Trophoblast cell (in vitro differentiated cells and primary cell): Measurements from ENCODE around the gene IQCM.
A peak's percentile ranks its signal among the peaks of the same experiment; 100 is the strongest.

ENCODE experiments used
- DNase-seq, 2 donors: peaks; one replicate each; pipeline ENCODE4 v3.0.0-alpha.2; 2016
- H2AFZ ChIP-seq: 2 replicates; pipeline ENCODE4 v1.6.1; 2013; ENCODE audit warnings: low read length, moderate library complexity, mild to moderate bottlenecking; ENCODE audit not compliant: insufficient read depth, poor library complexity
- H2AK5ac ChIP-seq: 2 replicates; pipeline ENCODE4 v1.6.1; 2013; ENCODE audit warnings: mild to moderate bottlenecking, low read length
- H2BK120ac ChIP-seq: 2 replicates; pipeline ENCODE4 v1.6.1; 2013; ENCODE audit warnings: low read length, mild to moderate bottlenecking, moderate library complexity; ENCODE audit not compliant: insufficient read depth, poor library complexity
- H2BK12ac ChIP-seq: 2 replicates; pipeline ENCODE4 v1.6.1; 2013; ENCODE audit warnings: mild to moderate bottlenecking, low read length, moderate library complexity
- H2BK5ac ChIP-seq: 2 replicates; pipeline ENCODE4 v1.6.1; 2013; ENCODE audit warnings: low read length, low read depth, moderate library complexity, mild to moderate bottlenecking; ENCODE audit not compliant: poor library complexity
- H3K14ac ChIP-seq: 2 replicates; pipeline ENCODE4 v1.6.1; 2013; ENCODE audit warnings: mild to moderate bottlenecking, low read length
- H3K18ac ChIP-seq: 2 replicates; pipeline ENCODE4 v1.6.1; 2013; ENCODE audit warnings: mild to moderate bottlenecking, low read length
- H3K23ac ChIP-seq: 2 replicates; pipeline ENCODE4 v1.6.1; 2013; ENCODE audit warnings: low read length
- H3K27ac ChIP-seq: 2 replicates; pipeline ENCODE4 v1.5.1; 2013; ENCODE audit warnings: low read depth, mild to moderate bottlenecking, inconsistent platforms, low read length, moderate library complexity
- H3K27me3 ChIP-seq: 2 replicates; pipeline ENCODE4 v1.6.1; 2013; ENCODE audit warnings: inconsistent platforms, mild to moderate bottlenecking, low read length, moderate library complexity; ENCODE audit not compliant: insufficient read depth
- H3K36me3 ChIP-seq, 2 experiments: 1 replicate in 1 of 2; 2 replicates in 1 of 2; pipeline ENCODE4 v1.6.1; 2013; ENCODE audit warnings: low read length in 2 of 2, mild to moderate bottlenecking in 2 of 2, moderate library complexity in 1 of 2; ENCODE audit not compliant: insufficient read depth in 2 of 2, control insufficient read depth in 1 of 2
- H3K4ac ChIP-seq: 2 replicates; pipeline ENCODE4 v1.6.1; 2013; ENCODE audit warnings: low read depth, mild to moderate bottlenecking, low read length, moderate library complexity
- H3K4me1 ChIP-seq, 2 experiments: 1 replicate in 1 of 2; 2 replicates in 1 of 2; pipeline ENCODE4 v1.6.1; 2013; ENCODE audit warnings: low read length in 2 of 2, mild to moderate bottlenecking in 2 of 2, moderate library complexity in 1 of 2; ENCODE audit not compliant: insufficient read depth in 2 of 2, control insufficient read depth in 1 of 2
- H3K4me2 ChIP-seq: 2 replicates; pipeline ENCODE4 v1.6.1; 2013; ENCODE audit warnings: inconsistent platforms, mild to moderate bottlenecking, low read length, moderate library complexity
- H3K4me3 ChIP-seq: 2 replicates; pipeline ENCODE4 v1.5.1; 2013; ENCODE audit warnings: mild to moderate bottlenecking, low read depth, low read length, inconsistent platforms
- H3K79me1 ChIP-seq: one replicate; pipeline ENCODE4 v1.6.1; 2013; ENCODE audit warnings: low read length
- H3K79me2 ChIP-seq: 2 replicates; pipeline ENCODE4 v1.6.1; 2013; ENCODE audit warnings: low read length, mild to moderate bottlenecking; ENCODE audit not compliant: control insufficient read depth, insufficient read depth, poor library complexity
- H3K9ac ChIP-seq: 2 replicates; pipeline ENCODE4 v1.6.1; 2013; ENCODE audit warnings: mild to moderate bottlenecking, low read length
- H3K9me3 ChIP-seq: 2 replicates; pipeline ENCODE4 v1.6.1; 2013; ENCODE audit warnings: low read depth, mild to moderate bottlenecking, control low read depth, inconsistent platforms, low read length; ENCODE audit not compliant: insufficient read depth
- H4K12ac ChIP-seq: 2 replicates; pipeline ENCODE4 v1.6.1; 2013; ENCODE audit warnings: low read depth, mild to moderate bottlenecking, low read length, moderate library complexity
- H4K8ac ChIP-seq: 2 replicates; pipeline ENCODE4 v1.6.1; 2013; ENCODE audit warnings: low read depth, mild to moderate bottlenecking, low read length, moderate library complexity
- H4K91ac ChIP-seq: one replicate; pipeline ENCODE4 v1.6.1; 2013; ENCODE audit warnings: low read depth, mild to moderate bottlenecking, low read length, moderate library complexity
- WGBS: extraction: QIAGEN DNeasy Blood & Tissue Kit; methylation state at CpG from one replicate; pipeline ENCODE4 v1.1.7; 2013; ENCODE audit warnings: missing lambda C conversion rate; ENCODE audit not compliant: insufficient read length, insufficient coverage; ENCODE audit errors: extremely low coverage; 5-methylcytosine and 5-hydroxymethylcytosine counted together

The IQCM gene

DNA sequence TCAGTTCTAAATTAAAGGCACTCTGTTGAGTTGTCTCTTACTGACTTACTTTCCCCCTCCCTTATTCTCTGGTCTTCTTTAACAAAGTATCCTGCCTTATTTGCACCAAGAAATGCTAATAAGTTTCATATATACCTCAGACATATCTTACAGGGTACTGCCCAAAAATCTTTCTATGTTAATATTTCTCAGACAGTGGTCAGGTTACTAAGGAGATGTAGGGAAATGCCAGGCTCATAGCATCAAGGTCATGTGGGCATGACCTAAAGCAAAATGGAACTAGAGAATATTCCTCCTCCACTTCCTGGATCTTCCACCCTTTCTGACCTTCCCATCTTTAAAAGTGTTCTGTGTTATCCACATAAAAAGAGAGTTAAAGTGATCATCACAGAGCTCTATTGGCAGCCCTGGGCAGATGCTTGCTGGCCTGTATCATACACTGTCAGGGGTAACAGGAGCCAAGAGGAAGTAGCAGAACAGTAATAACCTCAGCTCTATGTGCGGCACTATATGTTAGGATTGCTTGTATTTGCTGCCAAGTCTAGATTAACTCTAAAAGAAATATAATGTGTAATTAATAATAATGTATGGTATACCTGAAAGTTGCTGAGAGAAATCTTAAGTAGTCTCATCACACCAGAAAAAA lies 74.3 kb downstream of the IQCM start:
- no peak overlapping the region for H3K14ac ChIP-seq
- no peak overlapping the region for H2AK5ac ChIP-seq
- no peaks in the 10 kb centered on the region for H3K27me3 ChIP-seq
- no peaks in the 10 kb centered on the region for H3K9me3 ChIP-seq
- no peaks in the 10 kb centered on the region for H3K36me3 ChIP-seq
- no peak overlapping the region for H2BK12ac ChIP-seq
- H4K12ac ChIP-seq, result no peak overlapping the region
- no peak overlapping the region for H3K4ac ChIP-seq
- no peaks in the 10 kb centered on the region for H3K79me2 ChIP-seq
- H3K23ac ChIP-seq, result no peak overlapping the region
- H4K91ac ChIP-seq, result no peak overlapping the region
- no peak for DNase-seq
- no peak overlapping the region for H4K8ac ChIP-seq
- no CpG with 5 or more reads among the region's 1 CpG for WGBS
- no peak overlapping the region for H3K4me2 ChIP-seq
- no peak overlapping the region for H2AFZ ChIP-seq
- no peak overlapping the region for H3K27ac ChIP-seq
- no peak overlapping the region for H2BK5ac ChIP-seq
- H3K9ac ChIP-seq, result no peak overlapping the region
- no peaks in the 10 kb centered on the region for H3K79me1 ChIP-seq
- H3K4me3 ChIP-seq, result no peak overlapping the region
- H3K18ac ChIP-seq, result no peak overlapping the region
- no peak overlapping the region for H2BK120ac ChIP-seq
- no peaks in the 10 kb centered on the region for H3K4me1 ChIP-seq

GRCh38 chr4:149738156-149738555 lies 77.5 kb downstream of the IQCM start:
- H4K8ac ChIP-seq, result no peak overlapping the region
- H3K4me3 ChIP-seq, result no peak overlapping the region
- no peak overlapping the region for H4K91ac ChIP-seq
- no peak overlapping the region for H3K18ac ChIP-seq
- no peak overlapping the region for H4K12ac ChIP-seq
- H3K36me3 ChIP-seq, result no peaks in the 10 kb centered on the region
- no peak overlapping the region for H3K23ac ChIP-seq
- no peak overlapping the region for H2BK120ac ChIP-seq
- DNase-seq, result no peak
- no peak overlapping the region for H2AFZ ChIP-seq
- H3K4me2 ChIP-seq, result no peak overlapping the region
- no peaks in the 10 kb centered on the region for H3K4me1 ChIP-seq
- H2BK12ac ChIP-seq, result no peak overlapping the region
- H3K79me1 ChIP-seq, result no peaks in the 10 kb centered on the region
- H3K9me3 ChIP-seq, result no peaks in the 10 kb centered on the region
- no peak overlapping the region for H3K9ac ChIP-seq
- WGBS, result no CpG with 5 or more reads among the region's 7 CpGs
- no peak overlapping the region for H3K14ac ChIP-seq
- H3K4ac ChIP-seq, result no peak overlapping the region
- no peak overlapping the region for H3K27ac ChIP-seq
- H2AK5ac ChIP-seq, result no peak overlapping the region
- no peak overlapping the region for H2BK5ac ChIP-seq
- no peaks in the 10 kb centered on the region for H3K79me2 ChIP-seq
- H3K27me3 ChIP-seq, result no peaks in the 10 kb centered on the region

GRCh38 chr4:149735796-149736195 lies 79.8 kb downstream of the IQCM start:
- Histone ChIP-seq H3K14ac (no peak overlapping the region), H3K36me3 (no peaks in the 10 kb centered on the region), H3K4ac (no peak overlapping the region), H3K27ac (no peak overlapping the region), H3K79me1 (no peaks in the 10 kb centered on the region), H3K79me2 (no peaks in the 10 kb centered on the region), H2AK5ac (no peak overlapping the region), H4K91ac (no peak overlapping the region), H3K23ac (no peak overlapping the region), H3K27me3 (no peaks in the 10 kb centered on the region), H2AFZ (no peak overlapping the region), H3K4me3 (no peak overlapping the region), H3K18ac (no peak overlapping the region), H4K8ac (no peak overlapping the region), H3K4me2 (no peak overlapping the region), H4K12ac (no peak overlapping the region), H3K9me3 (no peaks in the 10 kb centered on the region), H3K4me1 (no peaks in the 10 kb centered on the region), H2BK5ac (no peak overlapping the region), H3K9ac (no peak overlapping the region), H2BK120ac (no peak overlapping the region), H2BK12ac (no peak overlapping the region)
- peak in 1 of 2 donors; percentile 35 for DNase-seq
- no CpG with 5 or more reads among the region's 3 CpGs for WGBS

DNA sequence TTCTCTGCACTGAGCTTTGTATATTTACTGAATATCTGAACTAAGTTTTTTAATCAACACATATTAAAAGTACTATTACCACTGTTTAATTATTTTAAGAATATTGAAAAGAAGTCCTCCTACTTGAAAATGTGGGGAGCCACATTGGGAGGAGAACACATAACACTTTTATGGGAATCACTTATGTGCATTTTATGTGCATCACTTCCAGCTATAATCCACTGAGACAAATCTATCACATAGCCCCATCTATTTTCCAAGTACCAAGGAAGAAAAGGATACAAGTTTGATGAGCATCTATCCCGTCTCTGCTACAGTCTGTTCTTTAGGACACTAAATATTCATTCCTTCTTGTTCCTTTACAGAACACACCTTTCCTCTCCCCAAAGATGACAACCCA lies 87.2 kb downstream of the IQCM start:
- Histone ChIP-seq H3K27me3 (no peaks in the 10 kb centered on the region), H3K23ac (no peak overlapping the region), H2BK120ac (no peak overlapping the region), H3K14ac (no peak overlapping the region), H3K18ac (no peak overlapping the region), H3K36me3 (no peaks in the 10 kb centered on the region), H3K9me3 (no peaks in the 10 kb centered on the region), H2AK5ac (no peak overlapping the region), H2BK12ac (no peak overlapping the region), H3K4me1 (no peaks in the 10 kb centered on the region), H4K91ac (no peak overlapping the region), H3K4me3 (no peak overlapping the region), H3K27ac (no peak overlapping the region), H3K79me1 (no peaks in the 10 kb centered on the region), H4K8ac (no peak overlapping the region), H3K4me2 (no peak overlapping the region), H3K4ac (no peak overlapping the region), H3K79me2 (no peaks in the 10 kb centered on the region), H3K9ac (no peak overlapping the region), H2BK5ac (no peak overlapping the region), H4K12ac (no peak overlapping the region), H2AFZ (no peak overlapping the region)
- WGBS, result no CpG with 5 or more reads among the region's 1 CpG
- DNase-seq, result no peak
